NB4 (cell line): ENCODE results near the gene ARID1B.

Experiments
- DNase-seq: peaks from one replicate; pipeline ENCODE4 v3.0.0; 2010; ENCODE audit warnings: low read depth
- H3K4me3 ChIP-seq: one replicate; pipeline ENCODE4 v1.5.1; 2011; ENCODE audit warnings: mild to moderate bottlenecking, low read depth, low read length, moderate library complexity
- CTCF ChIP-seq: IDR thresholded peaks from one replicate; pipeline ENCODE4 v1.5.1; 2012; ENCODE audit warnings: low read depth, low read length
- MAX ChIP-seq: IDR thresholded peaks from 2 replicates; pipeline ENCODE4 v1.6.1; 2011; ENCODE audit warnings: low read depth, low read length
- MYC ChIP-seq: IDR thresholded peaks from 2 replicates; pipeline ENCODE4 v1.6.1; 2011; ENCODE audit warnings: low read depth, low read length
- POLR2A ChIP-seq: IDR thresholded peaks from 2 replicates; pipeline ENCODE4 v1.6.1; 2011; ENCODE audit warnings: mild to moderate bottlenecking; ENCODE audit not compliant: insufficient read length; ENCODE audit errors: extremely low read depth

ARID1B gene

GRCh38 chr6:157002774-157003173, 225.6 kb downstream of the ARID1B start:
- no peak for DNase-seq
- TF ChIP-seq MAX (no peak), MYC (no peak), CTCF (no peak), POLR2A (no peak)
- no peak overlapping the region for H3K4me3 ChIP-seq

GRCh38 chr6:157005940-157006339, 228.8 kb downstream of the ARID1B start:
- H3K4me3 ChIP-seq, result no peak overlapping the region
- DNase-seq, result no peak

GRCh38 chr6:157008568-157008967, 231.4 kb downstream of the ARID1B start:
- DNase-seq, result no peak
- TF ChIP-seq CTCF, result no peak
- no peak for TF ChIP-seq MYC
- TF ChIP-seq POLR2A, result no peak
- TF ChIP-seq MAX, result no peak
- no peak overlapping the region for H3K4me3 ChIP-seq

More at GRCh38 chr6:157005940-157006339, 228.8 kb downstream of the ARID1B start:
- TF ChIP-seq POLR2A, result no peak
- no peak for TF ChIP-seq MAX
- TF ChIP-seq MYC, result no peak
- TF ChIP-seq CTCF, result no peak

GRCh38 chr6:157012355-157012754, 235.2 kb downstream of the ARID1B start:
- H3K4me3 ChIP-seq, result no peak overlapping the region
- TF ChIP-seq MYC (no peak), POLR2A (no peak)
- no peak for DNase-seq

GRCh38 chr6:157013649-157014304, 236.6 kb downstream of the ARID1B start:
- DNase-seq, result no peak
- no peak for TF ChIP-seq MYC
- TF ChIP-seq CTCF, result no peak
- no peak for TF ChIP-seq POLR2A
- TF ChIP-seq MAX, result no peak
- no peak overlapping the region for H3K4me3 ChIP-seq

- DNase-seq, result no peak
- no peak overlapping the region for H3K4me3 ChIP-seq
- TF ChIP-seq CTCF (no peak), POLR2A (no peak), MAX (no peak), MYC (no peak)
Measured at GRCh38 chr6:157014871-157015270, 237.7 kb downstream of the ARID1B start.
